H9 (cell line): ENCODE results near the gene HSD17B2. TPM values are rescaled to one million over a fixed set of nuclear protein-coding genes. Genes with fewer than 3 reads are reported as not detected.

Source experiments
- DNase-seq: peaks from one replicate; pipeline ENCODE4 v3.0.0-alpha.2; 2017
- H2AFZ ChIP-seq: one replicate; pipeline ENCODE4 v1.6.1; 2013; ENCODE audit warnings: mild to moderate bottlenecking, low read length, control low read depth, moderate library complexity
- H2AK5ac ChIP-seq: 2 replicates; pipeline ENCODE4 v1.6.1; 2013; ENCODE audit warnings: low read length, control low read depth, mixed read lengths; ENCODE audit not compliant: insufficient read length
- H2BK120ac ChIP-seq: one replicate; pipeline ENCODE4 v1.6.1; 2013; ENCODE audit warnings: low read depth, mild to moderate bottlenecking, low read length, control low read depth, inconsistent platforms; ENCODE audit not compliant: poor library complexity, severe bottlenecking
- H2BK12ac ChIP-seq: 2 replicates; pipeline ENCODE4 v1.6.1; 2013; ENCODE audit warnings: low read length, control low read depth, mixed read lengths, low read depth; ENCODE audit not compliant: insufficient read length
- H2BK15ac ChIP-seq: 2 replicates; pipeline ENCODE4 v1.6.1; 2013; ENCODE audit warnings: low read depth, low read length, control low read depth
- H2BK20ac ChIP-seq: one replicate; pipeline ENCODE4 v1.6.1; 2013; ENCODE audit warnings: low read depth, mild to moderate bottlenecking, low read length, control low read depth, inconsistent platforms; ENCODE audit not compliant: poor library complexity, severe bottlenecking
- H2BK5ac ChIP-seq: 2 replicates; pipeline ENCODE4 v1.6.1; 2013; ENCODE audit warnings: low read length, control low read depth, mixed read lengths; ENCODE audit not compliant: insufficient read length
- H3K14ac ChIP-seq: 2 replicates; pipeline ENCODE4 v1.6.1; 2013; ENCODE audit warnings: low read length, control low read depth; ENCODE audit not compliant: insufficient read depth
- H3K18ac ChIP-seq: 2 replicates; pipeline ENCODE4 v1.6.1; 2013; ENCODE audit warnings: low read depth, mild to moderate bottlenecking, mixed read lengths, low read length, control low read depth; ENCODE audit not compliant: insufficient read length
- H3K23ac ChIP-seq: 2 replicates; pipeline ENCODE4 v1.6.1; 2013; ENCODE audit warnings: low read length, control low read depth, mixed read lengths, low read depth; ENCODE audit not compliant: insufficient read length
- H3K23me2 ChIP-seq: 2 replicates; pipeline ENCODE4 v1.6.1; 2013; ENCODE audit warnings: low read depth, mild to moderate bottlenecking, mixed read lengths, low read length, control low read depth; ENCODE audit not compliant: insufficient read length, poor library complexity, severe bottlenecking
- H3K27ac ChIP-seq: 2 replicates; pipeline ENCODE4 v1.5.1; 2013; ENCODE audit warnings: low read length, control low read depth, mixed read lengths, low read depth; ENCODE audit not compliant: insufficient read length
- H3K27me3 ChIP-seq: 2 replicates; pipeline ENCODE4 v1.6.1; 2013; ENCODE audit warnings: low read length, control low read depth, inconsistent platforms; ENCODE audit not compliant: insufficient read depth
- H3K4ac ChIP-seq: 2 replicates; pipeline ENCODE4 v1.6.1; 2013; ENCODE audit warnings: low read depth, mild to moderate bottlenecking, control low read depth, inconsistent platforms, low read length, moderate library complexity
- H3K4me1 ChIP-seq: 2 replicates; pipeline ENCODE4 v1.6.1; 2013; ENCODE audit warnings: low read length, control low read depth, inconsistent platforms; ENCODE audit not compliant: insufficient read depth
- H3K4me2 ChIP-seq: 2 replicates; pipeline ENCODE4 v1.6.1; 2013; ENCODE audit warnings: low read length, control low read depth, mixed read lengths; ENCODE audit not compliant: insufficient read length, insufficient read depth
- H3K56ac ChIP-seq: 2 replicates; pipeline ENCODE4 v1.6.1; 2013; ENCODE audit warnings: low read depth, mild to moderate bottlenecking, mixed read lengths, low read length, control low read depth; ENCODE audit not compliant: insufficient read length
- H3K79me1 ChIP-seq: 2 replicates; pipeline ENCODE4 v1.6.1; 2013; ENCODE audit warnings: low read depth, mild to moderate bottlenecking, moderate library complexity, low read length, control low read depth, inconsistent platforms; ENCODE audit not compliant: insufficient read depth, poor library complexity, severe bottlenecking
- H3K79me2 ChIP-seq: 2 replicates; pipeline ENCODE4 v1.6.1; 2013; ENCODE audit warnings: low read length, control low read depth, inconsistent platforms; ENCODE audit not compliant: insufficient read depth
- H3K9ac ChIP-seq: 2 replicates; pipeline ENCODE4 v1.6.1; 2013; ENCODE audit warnings: low read length, control low read depth, mixed read lengths; ENCODE audit not compliant: insufficient read length; ENCODE audit errors: extremely low read depth
- H3K9me3 ChIP-seq: one replicate; pipeline ENCODE4 v1.6.1; 2013; ENCODE audit warnings: low read depth, low read length, inconsistent platforms; ENCODE audit not compliant: control insufficient read depth
- H3T11ph ChIP-seq: one replicate; pipeline ENCODE4 v1.6.1; 2013; ENCODE audit warnings: mild to moderate bottlenecking, low read length, control low read depth, inconsistent platforms
- H4K20me1 ChIP-seq: one replicate; pipeline ENCODE4 v1.6.1; 2013; ENCODE audit not compliant: control insufficient read depth, insufficient read length, insufficient read depth
- H4K5ac ChIP-seq: 2 replicates; pipeline ENCODE4 v1.6.1; 2013; ENCODE audit warnings: low read depth, mild to moderate bottlenecking, mixed read lengths, low read length, control low read depth; ENCODE audit not compliant: insufficient read length
- H4K8ac ChIP-seq: replicated peaks from 2 replicates; pipeline ENCODE4 v1.6.1; 2013; ENCODE audit warnings: low read length, control low read depth, mixed read lengths, low read depth; ENCODE audit not compliant: insufficient read length
- H4K91ac ChIP-seq: 2 replicates; pipeline ENCODE4 v1.6.1; 2013; ENCODE audit warnings: low read depth, mild to moderate bottlenecking, moderate library complexity, mixed read lengths, low read length, control low read depth; ENCODE audit not compliant: insufficient read length
- H3K27ac Mint-ChIP-seq, 3 experiments: 2 replicates in 2 of 3; 3 replicates in 1 of 3; pipeline ENCODE4 v1.8.0; 2020 to 2021; ENCODE audit warnings: mixed read lengths in 3 of 3, mild to moderate bottlenecking in 1 of 3, moderate library complexity in 1 of 3
- H3K27me3 Mint-ChIP-seq: 2 replicates; pipeline ENCODE4 v1.8.0; 2021; ENCODE audit warnings: low read depth, mild to moderate bottlenecking, moderate library complexity, mixed read lengths
- H3K36me3 Mint-ChIP-seq, 3 experiments: 2 replicates in 2 of 3; 3 replicates in 1 of 3; pipeline ENCODE4 v1.8.0; 2020 to 2021; ENCODE audit warnings: low read depth in 3 of 3, mixed read lengths in 3 of 3; ENCODE audit not compliant: insufficient read depth in 1 of 3
- H3K4me1 Mint-ChIP-seq, 2 experiments: 2 replicates each; pipeline ENCODE4 v1.8.0; 2020; ENCODE audit warnings: mixed read lengths in 2 of 2
- H3K4me3 Mint-ChIP-seq, 2 experiments: 2 replicates in 1 of 2; 3 replicates in 1 of 2; pipeline ENCODE4 v1.8.0; 2020 to 2021; ENCODE audit warnings: mild to moderate bottlenecking in 2 of 2, mixed read lengths in 2 of 2, moderate library complexity in 1 of 2
- H3K9me3 Mint-ChIP-seq, 2 experiments: 2 replicates in 1 of 2; 3 replicates in 1 of 2; pipeline ENCODE4 v1.8.0; 2020; ENCODE audit warnings: mild to moderate bottlenecking in 2 of 2, mixed read lengths in 2 of 2, moderate library complexity in 1 of 2
- CTCF ChIP-seq: fragments of 200-600 bp; sonication (generic); conservative IDR thresholded peaks from 3 replicates; pipeline ENCODE4 v1.8.0; 2021; ENCODE audit warnings: antibody characterized with exemption, mild to moderate bottlenecking
- WGBS: extraction: QIAGEN DNeasy Blood & Tissue Kit; methylation state at CpG from one replicate; pipeline ENCODE4 v1.1.7; 2013; ENCODE audit warnings: missing lambda C conversion rate, low lambda C conversion rate, mixed read lengths; ENCODE audit not compliant: insufficient read length; ENCODE audit errors: extremely low coverage; 5-methylcytosine and 5-hydroxymethylcytosine counted together
- total RNA-seq: library from RNA; stranded (reverse); gene quantifications from 2 replicates; pipeline ENCODE4 v1.2.1, GENCODE V29; 2021

HSD17B2 gene
- total RNA-seq, 1 experiment from 2014 or later, result not detected

DNA sequence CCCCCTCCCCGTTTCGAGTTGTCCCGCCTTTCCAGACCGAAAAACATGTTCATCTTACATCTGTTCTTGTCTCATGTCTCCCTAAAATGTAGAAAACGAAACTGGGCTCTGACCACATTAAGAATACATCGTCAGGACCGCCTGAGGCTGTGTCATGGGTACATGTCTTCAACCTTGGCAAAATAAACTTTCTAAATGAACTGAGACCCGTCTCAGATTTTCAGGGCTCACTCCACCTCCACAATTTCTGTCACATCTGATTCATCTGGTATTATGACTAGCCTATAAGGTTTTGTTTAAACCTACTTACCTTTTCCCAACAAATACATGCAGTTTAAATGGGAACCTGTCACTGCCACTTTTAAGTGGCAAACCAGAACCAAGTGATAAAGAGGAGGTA is 24.4 kb upstream of the HSD17B2 start:
- H2BK15ac ChIP-seq, result no peak overlapping the region
- H3K9me3 ChIP-seq, result peaks cover 5% of the 10 kb centered on the region
- H3K79me1 ChIP-seq, result no peaks in the 10 kb centered on the region
- no peaks in the 10 kb centered on the region for H3K4me1 ChIP-seq
- no peak overlapping the region for H3K18ac ChIP-seq
- H3K9ac ChIP-seq, result no peak overlapping the region
- no peak overlapping the region for H3T11ph ChIP-seq
- no peak overlapping the region for H2BK12ac ChIP-seq
- WGBS, result no CpG with 5 or more reads among the region's 8 CpGs
- no peak overlapping the region for H2BK20ac ChIP-seq
- H4K20me1 ChIP-seq, result no peaks in the 10 kb centered on the region
- Mint-ChIP-seq H3K4me1 (no peaks in the 10 kb centered on the region), H3K4me3 (no peak overlapping the region), H3K36me3 (peaks cover 25 to 35% (median 30%) of the 10 kb centered on the region in 3 experiments), H3K27me3 (peaks cover 9% of the 10 kb centered on the region), H3K9me3 (peaks cover 43 to 52% of the 10 kb centered on the region in 2 experiments), H3K27ac (no peak overlapping the region; a peak in 1 of 7 replicates)
- no peak overlapping the region for H3K4ac ChIP-seq
- H3K23ac ChIP-seq, result no peak overlapping the region
- H3K56ac ChIP-seq, result no peak overlapping the region
- no peak overlapping the region for H4K91ac ChIP-seq
- no peak overlapping the region for H2BK120ac ChIP-seq
- no peak overlapping the region for H3K27ac ChIP-seq
- no peak overlapping the region for H4K8ac ChIP-seq
- no peak overlapping the region for H2AK5ac ChIP-seq
- no peak for DNase-seq
- no peaks in the 10 kb centered on the region for H3K27me3 ChIP-seq
- no peak overlapping the region for H3K14ac ChIP-seq
- no peak overlapping the region for H2BK5ac ChIP-seq
- TF ChIP-seq CTCF, result no peak
- H3K79me2 ChIP-seq, result no peaks in the 10 kb centered on the region
- H4K5ac ChIP-seq, result no peak overlapping the region
- no peak overlapping the region for H2AFZ ChIP-seq
- no peak overlapping the region for H3K4me2 ChIP-seq
- no peaks in the 10 kb centered on the region for H3K23me2 ChIP-seq
